GM18520 (cell line): Measurements from ENCODE around the gene RREB1.

ENCODE experiments used
- ATAC-seq: cut with Tn5 transposase; IDR thresholded peaks from one replicate; pipeline ENCODE4 v1.9.1; 2021; ENCODE audit not compliant: unreplicated experiment

The RREB1 gene

GRCh38 chr6:7159790-7160525, 52.2 kb downstream of the RREB1 start:
- no peak for ATAC-seq

GRCh38 chr6:7161253-7161623, 53.5 kb downstream of the RREB1 start:
- no peak for ATAC-seq

- no peak for ATAC-seq
These were observed 54.1 kb downstream of the RREB1 start for GRCh38 chr6:7161845-7162244.

- no peak for ATAC-seq
These were observed 55.9 kb downstream of the RREB1 start for GRCh38 chr6:7163661-7164071.

GRCh38 chr6:7164536-7165001, 56.8 kb downstream of the RREB1 start:
- no peak for ATAC-seq

GRCh38 chr6:7165002-7165889, 57.5 kb downstream of the RREB1 start:
- no peak for ATAC-seq

- ATAC-seq: no peak
These were observed 58.1 kb downstream of the RREB1 start for GRCh38 chr6:7165890-7166267.

- ATAC-seq: no peak
These were observed 58.9 kb downstream of the RREB1 start for GRCh38 chr6:7166410-7167293.

- no peak for ATAC-seq
These were observed 61.5 kb downstream of the RREB1 start for GRCh38 chr6:7169296-7169721.

- no peak for ATAC-seq
These were observed 62.5 kb downstream of the RREB1 start for GRCh38 chr6:7170117-7170732.

- no peak for ATAC-seq
These were observed 63.4 kb downstream of the RREB1 start for GRCh38 chr6:7171119-7171518.

GRCh38 chr6:7171733-7172132, 64.0 kb downstream of the RREB1 start:
- no peak for ATAC-seq

GRCh38 chr6:7172649-7173048, 64.9 kb downstream of the RREB1 start:
- no peak for ATAC-seq

GRCh38 chr6:7173843-7174503, 66.2 kb downstream of the RREB1 start:
- ATAC-seq: no peak

- no peak for ATAC-seq
These were observed 67.7 kb downstream of the RREB1 start for GRCh38 chr6:7175462-7175861.

- ATAC-seq: no peak
These were observed 68.4 kb downstream of the RREB1 start for GRCh38 chr6:7176208-7176607.

- ATAC-seq: no peak
These were observed 70.5 kb downstream of the RREB1 start for GRCh38 chr6:7178280-7178679.

- no peak for ATAC-seq
These were observed 73.0 kb downstream of the RREB1 start for GRCh38 chr6:7180751-7181150.

- no peak for ATAC-seq
These were observed 75.9 kb downstream of the RREB1 start for GRCh38 chr6:7183707-7184106.

- ATAC-seq: no peak
These were observed 76.7 kb downstream of the RREB1 start for GRCh38 chr6:7184502-7184901.
